ENCODE data around the gene CEP112. TPM values are rescaled to one million over a fixed set of nuclear protein-coding genes. Genes with fewer than 3 reads are reported as not detected.

The CEP112 gene
- total and polyA plus RNA-seq, 2 of the 8 experiments (the other 6 are each of a cell fraction or from before 2014, with no cell fraction given), result 0.62 to 3.1 TPM

DNA sequence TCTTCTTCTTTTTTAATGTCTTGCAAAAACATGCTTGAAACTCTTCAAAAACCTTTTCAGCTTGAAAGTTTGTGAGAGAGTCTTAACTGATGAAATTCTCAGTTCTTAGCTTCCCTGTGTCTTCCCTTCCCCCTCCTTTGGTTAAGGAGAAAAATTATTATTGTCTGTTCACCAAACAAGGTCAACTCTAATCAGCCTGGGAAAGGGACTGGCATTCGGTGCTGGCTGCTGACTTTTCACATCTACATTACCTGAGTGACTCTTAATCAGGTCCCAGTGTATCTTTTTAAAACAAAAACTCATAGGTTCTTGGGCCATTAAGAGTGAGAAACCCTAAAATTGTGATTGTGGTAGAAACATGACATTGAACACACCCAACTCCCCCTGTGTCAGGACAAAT is 591.4 kb downstream of the CEP112 start (continued):
- TF ChIP-seq E2F6 (IDR thresholded peaks at IDR 0.05) (no peak), NRF1 (IDR thresholded peaks at IDR 0.05; ENCODE audit: low read depth, low read length) (no peak), GTF2F1 (IDR thresholded peaks at IDR 0.05; ENCODE audit: borderline replicate concordance, low read depth, low read length) (no peak), NANOG (IDR thresholded peaks at IDR 0.05; ENCODE audit: insufficient read depth, low read depth, low read length, poor library complexity, severe bottlenecking) (no peak), HDAC6 (IDR thresholded peaks at IDR 0.05; ENCODE audit: low read depth, low read length) (no peak)

Data from H1 (cell line).